ENCODE measurements around the gene TNS3.
"Not testable (repeated sequence)": the region's sequence is repeated elsewhere in the genome, so short reads cannot be mapped to it uniquely, and the experiment has no call there.

Gene TNS3

DNA sequence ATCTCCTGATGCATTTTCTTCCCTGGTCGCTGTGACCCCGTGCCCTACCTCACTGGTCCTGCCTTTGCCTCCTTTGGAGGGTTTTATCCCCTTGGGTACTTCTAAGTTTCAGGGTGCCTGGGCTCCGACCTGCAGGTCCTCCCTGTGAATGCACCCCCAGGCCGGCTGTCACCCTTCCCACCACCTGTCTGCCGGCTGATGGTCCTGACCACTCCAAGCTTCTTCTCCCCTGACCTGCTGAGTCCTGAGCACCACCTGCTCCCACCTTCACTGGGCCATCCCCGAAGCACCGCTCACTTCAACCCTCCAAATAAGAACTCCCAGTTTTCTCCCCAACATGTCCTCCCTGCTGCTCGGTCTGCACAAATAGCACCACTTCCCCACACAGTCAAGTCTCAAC is 33.4 kb downstream of the TNS3 start:
- H3K4me1 ChIP-seq, result peaks cover 48 to 76% (median 56%) of the 10 kb centered on the region in 10 experiments
- H3K9me3 ChIP-seq (replicated peaks in 1 of 11), result peaks cover 0 to 8% (median 5%) of the 10 kb centered on the region in 11 experiments; a peak in 10 of 22 replicates
- H3K27me3 ChIP-seq, result no peaks in the 10 kb centered on the region
- H3K9ac ChIP-seq, result no peak overlapping the region
- peaks cover 0 to 97% (median 39%) of the 10 kb centered on the region in 11 experiments; a peak in 17 of 22 replicates for H4K20me1 ChIP-seq
- H3K36me3 ChIP-seq, result peaks cover 0 to 69% (median 11%) of the 10 kb centered on the region in 11 experiments; a peak in 14 of 22 replicates
- no peak overlapping the region for H3K27ac ChIP-seq
- TF ChIP-seq Cebpa-rat (IDR thresholded peaks at IDR 0.05), result no peak
- H3K4me2 ChIP-seq, result peak overlapping the region in 1 of 11 experiments; percentile 1; a peak in 1 of 22 replicates
- no peak overlapping the region for H3K4me3 ChIP-seq

DNA sequence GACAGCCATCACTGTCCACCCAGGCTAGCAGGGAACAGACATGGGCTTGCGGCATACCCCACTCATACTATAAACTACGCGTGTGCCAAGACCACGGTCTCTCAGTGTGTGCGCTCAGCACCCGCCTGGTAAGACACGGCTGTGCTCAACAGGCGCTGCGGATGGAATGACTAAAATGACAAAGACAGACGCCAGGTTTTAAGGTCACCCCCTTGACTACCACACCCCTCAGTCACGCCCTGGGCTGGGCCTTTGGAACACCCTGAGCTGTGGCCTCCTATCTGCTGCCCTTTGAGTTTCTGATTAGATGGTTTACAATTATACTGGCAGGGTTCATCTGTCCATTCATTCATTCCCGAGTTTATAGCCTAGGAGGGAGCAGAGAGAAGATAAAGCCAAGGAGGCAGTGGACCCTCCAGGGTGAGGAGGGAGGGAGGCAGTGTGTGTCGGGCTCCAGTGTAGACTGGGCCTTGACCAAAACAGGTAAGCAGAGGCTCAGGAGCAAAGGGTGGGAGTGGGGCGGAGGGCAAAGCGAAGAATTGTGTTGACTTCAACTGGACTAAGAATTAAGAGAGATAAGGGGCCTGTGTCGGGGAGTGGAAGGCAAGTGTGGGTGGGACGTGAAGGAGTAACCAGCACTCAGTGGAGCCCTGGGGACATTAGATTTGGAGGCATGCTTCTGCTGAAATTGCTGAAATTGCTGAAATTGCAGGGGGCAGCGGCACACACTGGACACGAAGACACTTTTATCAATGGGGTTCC is 35.0 kb downstream of the TNS3 start:
- Histone ChIP-seq H3K36me3 (peaks cover 0 to 60% (median 11%) of the 10 kb centered on the region in 11 experiments; a peak in 13 of 22 replicates), H4K20me1 (peaks cover 0 to 96% (median 47%) of the 10 kb centered on the region in 11 experiments; a peak in 17 of 22 replicates), H3K9ac (peak overlapping the region in 1 of 11 experiments; percentile 15; a peak in 1 of 22 replicates), H3K4me3 (no peak overlapping the region), H3K4me2 (no peak overlapping the region), H3K27me3 (no peaks in the 10 kb centered on the region), H3K4me1 (peaks cover 46 to 75% (median 58%) of the 10 kb centered on the region in 10 experiments), H3K9me3 (replicated peaks in 1 of 11) (no peaks in the 10 kb centered on the region), H3K27ac (no peak overlapping the region)
- no peak for TF ChIP-seq Cebpa-rat (IDR thresholded peaks at IDR 0.05)

DNA sequence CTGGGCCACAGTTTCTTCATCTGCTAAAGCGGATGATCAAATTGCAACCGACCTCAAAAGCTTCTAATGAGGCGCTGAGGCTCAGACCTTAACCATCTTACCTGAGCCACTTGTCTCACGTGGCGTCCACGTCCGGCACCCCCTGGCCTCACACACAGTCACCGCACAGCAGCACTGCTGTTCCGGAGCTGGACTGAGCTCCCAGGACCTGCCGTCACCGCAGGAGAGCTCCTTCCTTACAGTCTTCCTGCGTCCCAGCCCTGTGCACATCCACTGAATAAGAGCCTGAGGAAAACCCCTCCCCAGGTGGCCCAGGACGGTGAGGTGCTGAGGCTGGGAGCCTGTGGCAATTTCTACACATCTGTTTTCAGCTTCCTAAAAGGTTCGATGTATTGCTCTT is 35.7 kb downstream of the TNS3 start:
- no peak overlapping the region for H3K4me3 ChIP-seq
- peaks cover 0 to 93% (median 47%) of the 10 kb centered on the region in 11 experiments; a peak in 17 of 22 replicates for H4K20me1 ChIP-seq
- H3K9me3 ChIP-seq (replicated peaks in 1 of 11), result no peaks in the 10 kb centered on the region
- H3K27ac ChIP-seq, result no peak overlapping the region
- peak overlapping the region in 7 of 11 experiments; percentile 2 to 94 (median 80); a peak in 4 of 22 replicates for H3K4me2 ChIP-seq
- peaks cover 45 to 74% (median 59%) of the 10 kb centered on the region in 10 experiments for H3K4me1 ChIP-seq
- TF ChIP-seq Cebpa-rat (IDR thresholded peaks at IDR 0.05), result no peak
- H3K27me3 ChIP-seq, result no peaks in the 10 kb centered on the region
- peak overlapping the region in 2 of 11 experiments; percentile 29 to 53; a peak in 2 of 22 replicates for H3K9ac ChIP-seq
- peaks cover 0 to 52% (median 6%) of the 10 kb centered on the region in 11 experiments; a peak in 13 of 22 replicates for H3K36me3 ChIP-seq

DNA sequence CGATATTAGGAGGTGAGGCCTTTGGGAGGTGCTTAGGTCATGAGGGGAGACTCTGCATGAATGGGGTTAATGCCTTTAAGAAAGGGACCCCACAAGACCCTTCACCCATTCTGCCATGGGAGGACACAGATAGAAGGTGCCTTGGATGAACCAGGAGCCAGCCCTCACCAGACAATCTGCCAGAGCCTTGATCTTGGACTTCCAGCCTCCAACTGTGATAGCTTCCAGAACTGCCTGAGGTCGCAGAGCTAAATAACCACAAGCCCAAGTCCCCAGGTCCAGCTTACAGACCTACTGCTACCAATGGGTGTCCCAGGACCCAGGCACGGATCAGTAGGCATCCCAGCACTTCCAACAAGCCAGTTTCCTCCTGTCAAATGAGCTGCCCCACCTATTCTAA is 37.5 kb downstream of the TNS3 start:
- Histone ChIP-seq H3K4me1 (peaks cover 59 to 86% (median 73%) of the 10 kb centered on the region in 10 experiments), H3K27me3 (peaks cover 0 to 2% (median 0%) of the 10 kb centered on the region in 11 experiments; a peak in 3 of 22 replicates), H3K4me3 (peak overlapping the region in 1 of 10 experiments; percentile 2; a peak in 2 of 20 replicates), H3K9ac (peak overlapping the region in 9 of 11 experiments; percentile 1 to 70 (median 35); a peak in 9 of 22 replicates), H3K27ac (peak overlapping the region in 10 of 11 experiments; percentile 0 to 57 (median 28); a peak in 10 of 22 replicates), H3K4me2 (peak overlapping the region; percentile 65 to 94 (median 80)), H3K36me3 (peaks cover 0 to 46% (median 5%) of the 10 kb centered on the region in 11 experiments; a peak in 10 of 22 replicates), H3K9me3 (replicated peaks in 1 of 11) (no peaks in the 10 kb centered on the region), H4K20me1 (peaks cover 0 to 96% (median 63%) of the 10 kb centered on the region in 11 experiments; a peak in 19 of 22 replicates)
- no peak for TF ChIP-seq Cebpa-rat (IDR thresholded peaks at IDR 0.05)

DNA sequence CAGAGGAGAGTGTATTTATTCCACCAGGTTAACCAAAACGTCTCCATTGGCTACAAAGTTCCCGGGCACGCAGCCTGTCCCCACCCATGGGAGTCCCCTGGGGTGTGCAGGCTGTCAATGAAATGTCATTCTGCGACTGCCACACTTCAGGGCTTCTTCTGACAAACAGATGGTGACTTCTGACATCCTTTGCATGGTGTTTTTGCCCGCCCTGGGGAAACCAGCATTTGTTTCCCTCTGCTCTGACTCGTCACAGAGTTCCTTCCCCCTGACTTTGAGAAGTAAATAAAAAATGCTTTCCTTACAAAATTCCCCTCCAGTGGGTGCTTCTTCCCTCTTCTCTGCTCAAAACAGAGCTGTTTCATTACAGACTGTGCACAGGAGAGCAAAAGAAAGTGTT is 38.2 kb downstream of the TNS3 start:
- peaks cover 0 to 9% (median under 1%) of the 10 kb centered on the region in 11 experiments; a peak in 8 of 22 replicates for H3K27me3 ChIP-seq
- peaks cover 0 to 46% (median 5%) of the 10 kb centered on the region in 11 experiments; a peak in 9 of 22 replicates for H3K36me3 ChIP-seq
- H3K27ac ChIP-seq, result peak overlapping the region in 10 of 11 experiments; percentile 0 to 57 (median 30); a peak in 15 of 22 replicates
- H3K4me3 ChIP-seq, result peak overlapping the region in 2 of 10 experiments; percentile 2 to 52; a peak in 4 of 20 replicates
- peak overlapping the region; percentile 65 to 94 (median 80) for H3K4me2 ChIP-seq
- peak overlapping the region; percentile 1 to 70 (median 31); a peak in 15 of 22 replicates for H3K9ac ChIP-seq
- peaks cover 0 to 97% (median 69%) of the 10 kb centered on the region in 11 experiments; a peak in 19 of 22 replicates for H4K20me1 ChIP-seq
- peaks cover 66 to 91% (median 80%) of the 10 kb centered on the region in 10 experiments for H3K4me1 ChIP-seq
- no peaks in the 10 kb centered on the region for H3K9me3 ChIP-seq (replicated peaks in 1 of 11)
- TF ChIP-seq Cebpa-rat (IDR thresholded peaks at IDR 0.05), result no peak

DNA sequence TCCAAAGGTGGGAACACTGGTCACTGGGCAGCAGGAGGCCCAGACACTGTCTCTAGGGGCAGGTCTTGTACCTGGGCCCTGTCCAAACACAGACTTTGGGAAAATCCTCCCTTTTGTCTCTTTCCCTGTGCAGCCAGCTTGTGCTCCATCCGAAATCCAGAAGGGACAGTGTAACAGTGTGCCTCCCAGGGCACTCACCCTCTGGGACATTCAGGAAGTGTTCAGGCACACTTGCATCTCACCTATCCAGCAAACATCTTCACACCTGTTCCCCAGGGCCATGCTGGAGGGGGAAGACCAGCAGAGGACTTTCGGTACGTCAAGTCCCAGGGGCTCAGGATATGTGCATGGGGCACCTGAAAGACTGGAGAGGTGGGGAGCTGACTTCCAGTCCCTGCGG is 38.9 kb downstream of the TNS3 start:
- Histone ChIP-seq H3K4me1 (peaks cover 66 to 91% (median 80%) of the 10 kb centered on the region in 10 experiments), H3K36me3 (peaks cover 0 to 46% (median 5%) of the 10 kb centered on the region in 11 experiments; a peak in 9 of 22 replicates), H3K4me2 (peak overlapping the region; percentile 65 to 94 (median 80)), H3K27ac (peak overlapping the region in 5 of 11 experiments; percentile 21 to 57 (median 48); a peak in 5 of 22 replicates), H3K27me3 (peaks cover 3 to 15% (median 7%) of the 10 kb centered on the region in 11 experiments; a peak in 21 of 22 replicates), H3K9ac (peak overlapping the region in 4 of 11 experiments; percentile 31 to 60 (median 44); a peak in 6 of 22 replicates), H4K20me1 (peaks cover 4 to 97% (median 70%) of the 10 kb centered on the region in 11 experiments; a peak in 20 of 22 replicates), H3K9me3 (replicated peaks in 1 of 11) (no peaks in the 10 kb centered on the region), H3K4me3 (peak overlapping the region in 1 of 10 experiments; percentile 52; a peak in 2 of 20 replicates)
- no peak for TF ChIP-seq Cebpa-rat (IDR thresholded peaks at IDR 0.05)

DNA sequence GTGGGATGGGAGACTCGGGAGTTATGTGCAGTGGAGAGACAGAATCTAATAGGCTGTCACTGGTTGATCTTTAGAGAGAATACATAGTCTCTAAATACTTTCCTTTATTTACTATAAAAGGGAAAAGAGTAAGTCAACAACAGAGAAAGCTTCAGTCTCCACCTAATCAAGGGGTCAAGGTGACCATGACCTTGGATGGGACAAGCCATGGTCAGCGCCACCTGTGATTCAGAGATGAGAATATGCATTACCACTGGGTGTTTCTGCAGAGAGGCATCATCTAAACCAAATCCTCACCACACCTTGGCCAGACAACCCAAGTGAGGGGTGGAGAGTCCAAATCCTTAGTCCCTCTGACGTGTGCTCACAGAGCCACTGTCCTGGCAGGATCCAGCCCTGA is 39.9 kb downstream of the TNS3 start:
- 0 out of 22 replicates have a peak, but pooled peaks cover 0 to under 1% (median 0%) of the 10 kb centered on the region in 11 experiments for H3K9me3 ChIP-seq (replicated peaks in 1 of 11)
- H3K9ac ChIP-seq, result peak overlapping the region in 3 of 11 experiments; percentile 5 to 60 (median 31); a peak in 3 of 22 replicates
- peaks cover 4 to 97% (median 71%) of the 10 kb centered on the region in 11 experiments; a peak in 20 of 22 replicates for H4K20me1 ChIP-seq
- H3K36me3 ChIP-seq, result peaks cover 0 to 40% (median 0%) of the 10 kb centered on the region in 11 experiments; a peak in 9 of 22 replicates
- peak overlapping the region in 9 of 11 experiments; percentile 25 to 94 (median 74); a peak in 12 of 22 replicates for H3K4me2 ChIP-seq
- peak overlapping the region in 1 of 10 experiments; percentile 52; a peak in 2 of 20 replicates for H3K4me3 ChIP-seq
- TF ChIP-seq Cebpa-rat (IDR thresholded peaks at IDR 0.05), result no peak
- peak overlapping the region in 1 of 11 experiments; percentile 40; a peak in 1 of 22 replicates for H3K27ac ChIP-seq
- peaks cover 5 to 25% (median 17%) of the 10 kb centered on the region in 11 experiments; a peak in 21 of 22 replicates for H3K27me3 ChIP-seq
- H3K4me1 ChIP-seq, result peaks cover 66 to 97% (median 78%) of the 10 kb centered on the region in 10 experiments

DNA sequence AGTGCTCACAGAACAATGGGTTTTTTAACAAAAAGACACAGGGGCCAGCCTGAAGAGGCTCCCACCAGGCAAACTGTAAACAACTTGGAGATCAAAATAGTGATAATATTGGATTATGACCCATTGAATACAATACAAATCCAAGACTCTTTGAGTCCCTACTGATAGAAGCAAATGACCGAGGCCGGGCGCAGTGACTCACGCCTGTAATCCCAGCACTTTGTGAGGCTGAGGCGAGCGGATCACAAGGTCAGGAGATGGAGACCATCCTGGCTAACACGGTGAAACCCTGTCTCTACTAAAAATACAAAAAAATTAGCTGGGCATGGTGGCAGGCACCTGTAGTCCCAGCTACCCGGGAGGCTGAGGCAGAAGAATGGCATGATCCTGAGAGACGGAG is 40.4 kb downstream of the TNS3 start:
- Histone ChIP-seq H3K4me2 (peak overlapping the region; percentile 54 to 94 (median 73); a peak in 15 of 22 replicates), H3K4me1 (peaks cover 66 to 98% (median 80%) of the 10 kb centered on the region in 10 experiments), H3K4me3 (peak overlapping the region in 3 of 10 experiments; percentile 16 to 52 (median 45); a peak in 4 of 20 replicates), H4K20me1 (peaks cover 4 to 97% (median 71%) of the 10 kb centered on the region in 11 experiments; a peak in 20 of 22 replicates), H3K36me3 (peaks cover 0 to 40% (median 0%) of the 10 kb centered on the region in 11 experiments; a peak in 9 of 22 replicates), H3K9ac (peak overlapping the region in 2 of 11 experiments; percentile 52 to 67; a peak in 2 of 22 replicates), H3K27me3 (peaks cover 5 to 31% (median 22%) of the 10 kb centered on the region in 11 experiments; a peak in 21 of 22 replicates), H3K27ac (peak overlapping the region in 2 of 11 experiments; percentile 31 to 49; a peak in 2 of 22 replicates)
- not testable (repeated sequence) for H3K9me3 ChIP-seq (replicated peaks in 1 of 11)
